ENCODE measurements around the gene SMOC2. TPM values are rescaled to one million over a fixed set of nuclear protein-coding genes. Genes with fewer than 3 reads are reported as not detected.

SMOC2 gene
- total RNA-seq, 1 experiment from 2014 or later, result 2.1 TPM

DNA sequence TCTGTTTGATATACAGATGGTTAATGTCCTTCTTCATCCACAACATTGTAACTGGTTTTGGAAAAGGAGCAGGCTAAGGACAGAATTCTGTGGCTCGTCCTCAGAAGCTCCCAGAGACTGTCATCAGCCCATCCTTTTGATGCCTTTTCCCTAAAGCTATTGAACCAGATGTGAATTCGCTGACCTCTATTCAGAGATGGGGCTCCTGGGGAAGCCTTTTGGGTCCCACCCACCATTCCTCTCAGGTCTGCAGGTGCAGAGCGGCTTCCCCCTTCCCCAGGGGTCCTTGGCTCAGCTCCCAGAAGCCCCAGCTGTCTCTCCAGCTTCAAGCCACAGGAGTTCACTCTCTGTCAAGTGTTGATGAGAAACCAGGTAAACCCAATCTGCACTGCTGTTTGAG lies 191.7 kb downstream of the SMOC2 start:
- Histone ChIP-seq H3K14ac (ENCODE audit: insufficient read depth, low read length) (no peak overlapping the region), H3K27me3 (ENCODE audit: insufficient read depth, low read length) (no peaks in the 10 kb centered on the region), H3K79me2 (ENCODE audit: insufficient read depth, low read length) (no peaks in the 10 kb centered on the region), H3K4ac (ENCODE audit: low read depth, low read length) (no peak overlapping the region), H3K79me1 (ENCODE audit: insufficient read depth, low read depth, low read length, poor library complexity, severe bottlenecking) (no peaks in the 10 kb centered on the region), H4K91ac (ENCODE audit: insufficient read length, low read depth, low read length) (no peak overlapping the region), H2AFZ (ENCODE audit: low read length) (no peak overlapping the region), H3K18ac (ENCODE audit: insufficient read length, low read depth, low read length) (no peak overlapping the region), H4K20me1 (ENCODE audit: control insufficient read depth, insufficient read depth, insufficient read length) (no peaks in the 10 kb centered on the region), H3K4me2 (ENCODE audit: insufficient read depth, insufficient read length, low read length) (no peak overlapping the region), H4K5ac (ENCODE audit: insufficient read length, low read depth, low read length) (no peak overlapping the region), H2BK120ac (ENCODE audit: low read depth, low read length, poor library complexity, severe bottlenecking) (no peak overlapping the region), H3K9ac (ENCODE audit: extremely low read depth, insufficient read length, low read length) (no peak overlapping the region), H3K56ac (ENCODE audit: insufficient read length, low read depth, low read length) (no peak overlapping the region), H3K27ac (ENCODE audit: insufficient read length, low read depth, low read length) (no peak overlapping the region), H2AK5ac (ENCODE audit: insufficient read length, low read length) (no peak overlapping the region), H3K23ac (ENCODE audit: insufficient read length, low read depth, low read length) (no peak overlapping the region), H4K8ac (replicated peaks; ENCODE audit: insufficient read length, low read depth, low read length) (no peak overlapping the region), H2BK5ac (ENCODE audit: insufficient read length, low read length) (no peak overlapping the region), H3K4me1 (ENCODE audit: insufficient read depth, low read length) (peaks cover 7% of the 10 kb centered on the region; the same call in 1 of the 2 replicates), H2BK20ac (ENCODE audit: low read depth, low read length, poor library complexity, severe bottlenecking) (no peak overlapping the region), H2BK12ac (ENCODE audit: insufficient read length, low read depth, low read length) (no peak overlapping the region), H3K9me3 (ENCODE audit: control insufficient read depth, low read depth, low read length) (no peaks in the 10 kb centered on the region), H3T11ph (ENCODE audit: low read length) (no peak overlapping the region), H3K23me2 (ENCODE audit: insufficient read length, low read depth, low read length, poor library complexity, severe bottlenecking) (no peaks in the 10 kb centered on the region), H2BK15ac (ENCODE audit: low read depth, low read length) (no peak overlapping the region)
- peaks cover 8% of the 10 kb centered on the region for H3K27me3 Mint-ChIP-seq (ENCODE audit: low read depth)
- H3K27ac Mint-ChIP-seq, result no peak overlapping the region
- DNase-seq, result no peak
- peaks cover 0 to 8% of the 10 kb centered on the region in 2 experiments; a peak in 3 of 5 replicates for H3K9me3 Mint-ChIP-seq
- peaks cover 32 to 38% of the 10 kb centered on the region in 2 experiments for H3K4me1 Mint-ChIP-seq
- no peak overlapping the region for H3K4me3 Mint-ChIP-seq
- H3K36me3 Mint-ChIP-seq (ENCODE audit: insufficient read depth in 1 of 3, low read depth in 3 of 3), result peaks cover 0 to 2% (median 0%) of the 10 kb centered on the region in 3 experiments; a peak in 2 of 7 replicates
- no CpG with 5 or more reads among the region's 3 CpGs for WGBS (ENCODE audit: extremely low coverage, insufficient read length, low lambda C conversion rate)
- TF ChIP-seq, protein P1, sequence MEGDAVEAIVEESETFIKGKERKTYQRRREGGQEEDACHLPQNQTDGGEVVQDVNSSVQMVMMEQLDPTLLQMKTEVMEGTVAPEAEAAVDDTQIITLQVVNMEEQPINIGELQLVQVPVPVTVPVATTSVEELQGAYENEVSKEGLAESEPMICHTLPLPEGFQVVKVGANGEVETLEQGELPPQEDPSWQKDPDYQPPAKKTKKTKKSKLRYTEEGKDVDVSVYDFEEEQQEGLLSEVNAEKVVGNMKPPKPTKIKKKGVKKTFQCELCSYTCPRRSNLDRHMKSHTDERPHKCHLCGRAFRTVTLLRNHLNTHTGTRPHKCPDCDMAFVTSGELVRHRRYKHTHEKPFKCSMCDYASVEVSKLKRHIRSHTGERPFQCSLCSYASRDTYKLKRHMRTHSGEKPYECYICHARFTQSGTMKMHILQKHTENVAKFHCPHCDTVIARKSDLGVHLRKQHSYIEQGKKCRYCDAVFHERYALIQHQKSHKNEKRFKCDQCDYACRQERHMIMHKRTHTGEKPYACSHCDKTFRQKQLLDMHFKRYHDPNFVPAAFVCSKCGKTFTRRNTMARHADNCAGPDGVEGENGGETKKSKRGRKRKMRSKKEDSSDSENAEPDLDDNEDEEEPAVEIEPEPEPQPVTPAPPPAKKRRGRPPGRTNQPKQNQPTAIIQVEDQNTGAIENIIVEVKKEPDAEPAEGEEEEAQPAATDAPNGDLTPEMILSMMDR (conservative IDR thresholded peaks at IDR 0.05), result no peak
